Epidermal melanocyte (primary cell): ENCODE data around the gene NABP1.
A peak's percentile ranks its signal among the peaks of the same experiment; 100 is the strongest.
"Not testable (repeated sequence)": the region's sequence is repeated elsewhere in the genome, so short reads cannot be mapped to it uniquely, and the experiment has no call there.

ENCODE experiments used
- DNase-seq: peaks from one replicate; pipeline ENCODE4 v3.0.0; 2011; ENCODE audit warnings: low spot score; ENCODE audit not compliant: insufficient read length

NABP1 gene

GRCh38 chr2:191677646-191678436 is at the start of gene NABP1:
Gene NABP1, plus strand, starts transcription at chr2:191678136. Its CDS starts 479 bp downstream, at chr2:191678615.
- peak; percentile 81 for DNase-seq

- DNase-seq = no peak
Measured at GRCh38 chr2:191629001-191629453, 48.9 kb upstream of the NABP1 start.

DNA sequence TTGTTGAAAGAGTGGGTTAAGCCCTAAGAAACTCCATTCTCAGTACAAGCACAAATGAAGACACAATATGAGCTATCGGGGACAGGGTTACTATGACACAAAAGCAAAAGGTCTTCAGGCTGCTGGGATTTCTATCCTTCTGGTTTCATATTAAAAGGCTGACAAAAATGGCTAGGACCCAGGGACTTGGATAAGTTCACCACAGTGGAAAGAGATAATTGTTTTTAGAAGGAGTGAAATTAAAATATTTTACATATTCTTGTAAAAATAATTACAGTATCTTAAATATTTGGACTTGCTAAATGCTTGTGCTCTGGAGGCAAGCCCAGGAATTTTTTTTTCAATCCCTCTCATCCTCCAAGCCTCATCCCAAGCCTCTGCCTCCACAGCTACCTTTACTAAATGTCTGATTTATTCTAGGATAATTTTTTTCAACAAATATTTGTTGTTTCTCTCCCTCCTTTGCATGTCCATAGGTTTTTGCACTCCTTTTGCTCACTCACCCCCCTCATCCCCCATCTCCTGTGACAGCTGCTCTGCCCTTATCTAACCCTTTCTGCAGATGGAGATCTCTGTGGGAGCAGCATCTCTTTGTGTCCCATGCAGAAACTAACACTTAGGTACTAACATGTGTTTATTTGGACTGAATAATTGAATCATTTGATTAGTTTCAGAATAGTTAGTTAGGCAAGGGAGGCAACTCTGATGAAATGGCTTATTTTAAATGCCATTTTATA is 47.8 kb upstream of the NABP1 start:
- DNase-seq = no peak

DNA sequence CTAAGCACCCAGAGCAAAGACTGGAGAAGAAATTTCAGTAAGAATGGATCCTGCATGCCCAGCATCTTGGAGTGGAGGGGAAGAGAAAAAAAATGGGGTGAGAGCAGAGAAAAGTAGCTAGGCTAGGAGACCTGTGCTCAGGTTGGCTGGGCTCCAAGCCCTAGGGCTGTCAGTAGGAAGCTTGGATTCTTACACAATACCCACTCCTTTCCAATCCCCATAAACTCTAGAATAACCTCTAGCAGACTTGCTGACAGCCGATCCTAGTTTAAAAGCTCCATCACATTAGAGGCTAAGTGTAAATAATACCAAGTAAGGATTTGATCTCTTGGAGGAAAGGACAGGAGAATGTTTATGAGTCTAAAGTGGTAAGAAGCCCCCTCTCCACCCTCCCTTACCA is 46.2 kb upstream of the NABP1 start:
- DNase-seq = no peak

- DNase-seq = no peak
Measured at GRCh38 chr2:191632426-191632825, 45.5 kb upstream of the NABP1 start.

DNA sequence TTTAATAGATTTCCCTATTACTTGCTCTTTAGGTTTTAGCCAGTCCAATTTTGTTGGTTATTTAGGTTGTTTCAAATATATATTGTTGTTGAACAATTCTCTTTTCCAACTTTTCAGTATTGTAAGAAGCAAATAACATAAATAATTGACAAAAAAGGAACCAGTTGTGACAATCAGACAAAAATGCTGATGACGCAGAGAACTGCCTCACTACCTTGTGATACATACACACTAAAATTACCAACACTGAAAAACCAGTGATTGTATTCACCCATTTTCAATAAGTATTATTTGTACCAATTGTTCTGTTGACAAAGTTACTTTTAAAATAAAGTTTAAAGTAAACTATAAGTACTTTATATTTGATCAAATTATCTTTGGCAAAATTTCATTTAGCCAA is 43.1 kb upstream of the NABP1 start:
- DNase-seq = no peak

GRCh38 chr2:191635333-191636234 is 42.4 kb upstream of the NABP1 start:
- peak; percentile 32 for DNase-seq

- DNase-seq = no peak
Measured at GRCh38 chr2:191636235-191636543, 41.7 kb upstream of the NABP1 start.

DNA sequence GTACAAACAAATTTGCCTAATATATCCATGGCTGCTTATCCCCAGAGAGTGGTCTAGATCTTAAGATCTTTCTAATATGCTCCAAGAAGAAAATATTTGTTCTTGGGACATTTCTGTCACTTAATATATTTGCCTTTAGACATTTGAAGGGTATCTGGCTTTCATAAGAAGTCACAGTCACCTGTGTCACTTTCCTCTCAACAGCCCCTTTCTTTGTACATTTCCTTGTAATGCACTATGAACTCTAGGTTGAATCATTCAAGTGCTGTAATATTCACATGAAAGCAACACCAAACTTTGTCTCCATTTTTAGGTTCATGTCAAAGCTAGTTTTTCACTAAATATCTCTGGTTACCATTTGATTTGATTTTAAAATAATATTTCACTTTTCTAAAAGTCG is 41.4 kb upstream of the NABP1 start:
- DNase-seq = no peak

GRCh38 chr2:191637182-191638078 is 40.5 kb upstream of the NABP1 start:
- DNase-seq = no peak

GRCh38 chr2:191638079-191638801 is 39.7 kb upstream of the NABP1 start:
- DNase-seq = no peak

DNA sequence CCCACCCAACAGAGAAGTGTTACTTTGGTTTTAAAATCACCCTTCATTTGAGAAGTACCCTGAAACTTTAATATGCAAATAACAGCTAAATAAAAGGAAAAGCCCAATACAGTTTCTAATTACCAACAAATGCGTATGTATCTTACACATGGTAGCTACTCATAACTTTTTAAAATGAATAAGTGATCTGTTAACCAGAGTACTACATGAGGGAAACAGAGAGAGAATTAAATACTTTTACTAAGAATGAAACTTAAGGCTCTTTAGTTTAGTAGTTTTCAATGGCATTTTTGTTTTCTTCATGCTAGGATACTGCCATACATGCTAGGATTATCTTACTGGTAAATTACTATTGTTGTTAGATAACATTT is 39.1 kb upstream of the NABP1 start:
- no peak for DNase-seq

DNA sequence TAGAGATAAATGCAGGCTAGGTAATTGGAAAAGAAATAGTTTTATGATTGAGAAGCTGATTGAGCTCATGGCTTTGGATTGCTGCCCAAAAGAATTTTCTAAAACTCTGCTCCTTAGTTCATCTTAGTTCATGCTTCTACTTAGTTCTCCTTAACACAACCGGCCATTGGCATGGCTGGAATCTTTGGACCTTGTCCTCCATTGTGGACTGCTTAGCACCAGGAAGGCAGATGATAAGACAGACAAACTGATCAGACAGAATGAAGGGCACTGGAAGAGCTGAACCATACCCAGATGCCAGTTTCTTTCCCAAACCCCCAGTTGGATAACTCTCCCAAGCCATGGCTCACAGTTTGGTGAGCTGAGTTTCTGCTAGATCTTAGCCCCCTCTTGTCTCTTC is 36.3 kb upstream of the NABP1 start:
- no peak for DNase-seq

DNA sequence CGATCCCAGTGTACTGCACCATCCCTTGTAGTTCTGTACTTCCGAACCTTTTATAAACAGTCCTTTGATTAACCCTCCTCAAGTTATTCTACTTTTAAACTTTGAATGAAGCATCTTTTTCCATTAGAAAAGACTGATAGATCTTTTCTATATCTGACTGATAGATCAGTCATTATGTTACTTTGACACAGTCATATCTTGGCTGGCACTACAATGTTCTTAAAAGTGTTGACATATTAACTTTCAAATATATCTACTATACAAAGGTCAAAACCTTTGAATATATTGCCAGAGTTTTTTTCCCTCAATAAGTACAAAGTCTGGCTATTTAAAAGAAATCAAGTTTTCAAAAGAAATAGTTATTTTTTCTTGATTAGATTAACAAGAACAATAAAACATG is 35.4 kb upstream of the NABP1 start:
- no peak for DNase-seq

GRCh38 chr2:191643429-191643828 is 34.5 kb upstream of the NABP1 start:
- no peak for DNase-seq

GRCh38 chr2:191644613-191645012 is 33.3 kb upstream of the NABP1 start:
- DNase-seq = not testable (repeated sequence)

DNA sequence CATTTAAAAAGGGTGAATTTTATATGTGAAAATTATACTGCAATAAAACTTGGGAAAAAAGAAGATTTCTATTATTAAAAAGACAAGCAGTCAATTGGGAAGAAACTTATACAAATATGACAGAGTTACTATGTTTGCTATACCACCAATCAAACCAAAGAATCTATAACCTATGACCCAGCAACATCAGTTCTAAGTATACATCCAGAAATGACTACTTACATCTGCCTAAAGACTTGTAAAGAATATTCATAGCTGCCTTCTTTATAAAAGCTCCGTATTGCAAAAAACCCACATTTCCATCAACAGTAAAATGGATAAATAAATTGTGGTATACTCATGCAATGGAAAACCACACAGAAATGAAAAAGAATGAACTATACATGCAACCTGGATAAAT is 32.9 kb upstream of the NABP1 start:
- no peak for DNase-seq

DNA sequence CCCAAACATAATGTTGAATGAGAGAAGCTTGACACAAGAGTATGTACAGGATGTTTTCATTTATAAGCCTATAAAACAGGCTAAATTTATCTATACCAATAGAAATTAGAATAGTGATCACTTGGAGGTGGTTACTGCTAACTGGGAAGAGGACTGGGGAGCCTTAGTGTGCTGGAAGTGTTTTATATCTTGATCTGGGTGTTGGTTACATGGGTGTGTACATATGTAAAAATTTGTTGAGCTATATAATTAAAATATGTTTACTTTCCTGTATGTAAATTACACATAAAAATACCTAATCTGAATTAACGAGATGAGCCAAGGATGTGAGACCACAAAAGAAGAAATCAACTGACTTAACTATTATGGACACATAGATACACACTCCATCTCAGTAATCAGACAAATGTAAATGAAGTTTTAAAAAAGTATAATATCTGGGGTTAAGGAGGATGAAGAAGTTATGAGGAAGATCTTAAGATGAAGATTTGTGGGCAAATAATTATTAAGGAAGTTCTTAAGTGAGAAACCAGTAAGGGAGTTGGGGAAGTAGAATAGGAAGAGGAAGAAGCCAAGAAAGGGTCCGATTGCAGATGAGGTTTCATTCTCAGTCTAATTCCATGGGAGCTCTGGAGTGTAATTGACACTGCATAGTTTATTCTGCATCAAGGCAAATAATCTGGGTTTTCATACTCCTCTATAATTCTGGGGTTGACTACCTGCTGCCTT is 32.3 kb upstream of the NABP1 start:
- DNase-seq = no peak

DNA sequence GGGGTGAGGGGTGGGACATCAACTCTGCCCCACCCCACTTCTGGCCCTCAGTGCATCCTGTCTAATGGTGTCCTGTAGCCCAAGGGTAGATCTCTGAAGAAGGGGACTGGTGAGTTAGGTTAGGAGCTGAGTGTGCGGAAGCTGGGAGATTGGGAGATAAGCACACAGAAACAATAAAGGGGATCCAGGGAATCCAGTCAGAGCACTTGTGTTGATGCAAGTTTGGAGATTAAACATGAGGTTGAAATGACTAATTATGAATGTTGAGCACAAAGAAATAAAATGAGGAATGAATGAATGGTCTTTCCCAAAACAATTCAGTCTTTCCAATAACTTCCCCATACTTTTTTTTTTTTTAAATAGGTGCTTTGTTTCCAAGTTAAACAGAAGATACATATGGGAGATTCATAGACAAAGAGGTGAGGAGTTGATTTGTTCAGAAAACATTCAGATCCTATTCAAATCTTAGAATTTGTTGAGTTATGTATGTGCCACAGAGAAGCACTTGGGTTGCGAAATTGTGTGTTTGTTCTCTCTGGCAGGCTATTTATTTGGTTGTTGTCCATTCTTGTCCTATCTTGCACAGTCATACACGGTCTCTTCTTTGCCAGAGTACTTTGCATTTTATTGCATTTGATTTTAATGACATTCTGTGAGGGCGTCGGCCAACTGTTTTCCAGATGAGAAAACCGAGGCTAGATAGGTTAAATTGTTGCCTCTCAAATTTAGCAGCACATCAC is 31.6 kb upstream of the NABP1 start:
- no peak for DNase-seq
